Stimulated activated CD4-positive, alpha-beta T cell treated with anti-CD3 and anti-CD28 coated beads, TNF-alpha, amount 100 ng/mL, for 24 hours (primary cell): ENCODE measurements around the gene RELN.
A peak's percentile ranks its signal among the peaks of the same experiment; 100 is the strongest.

Experiments
- DNase-seq, 3 experiments: peaks; one replicate each; pipeline ENCODE4 v3.0.0-alpha.2; 2020; ENCODE audit warnings: low read depth in 3 of 3

RELN gene

DNA sequence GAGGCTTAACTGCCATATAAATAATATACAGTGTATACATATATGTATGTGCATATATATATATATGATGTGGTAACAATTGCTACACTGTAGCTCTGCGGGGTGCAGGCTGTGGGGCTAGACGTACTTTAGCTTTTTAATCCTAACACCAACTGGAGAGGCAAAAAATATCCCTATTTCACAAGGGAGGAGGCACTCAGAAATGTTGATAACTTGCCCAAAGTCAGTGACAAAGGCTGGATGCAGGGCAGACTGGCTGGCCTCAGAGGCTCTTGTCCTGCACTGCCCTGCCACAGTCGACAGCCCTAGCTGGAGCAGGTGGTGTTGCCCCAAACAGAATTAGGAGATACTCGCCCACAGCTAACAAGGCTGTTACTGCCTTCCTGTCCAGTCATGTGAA, 1.5 kb upstream of the RELN start:
- DNase-seq: no peak

DNA sequence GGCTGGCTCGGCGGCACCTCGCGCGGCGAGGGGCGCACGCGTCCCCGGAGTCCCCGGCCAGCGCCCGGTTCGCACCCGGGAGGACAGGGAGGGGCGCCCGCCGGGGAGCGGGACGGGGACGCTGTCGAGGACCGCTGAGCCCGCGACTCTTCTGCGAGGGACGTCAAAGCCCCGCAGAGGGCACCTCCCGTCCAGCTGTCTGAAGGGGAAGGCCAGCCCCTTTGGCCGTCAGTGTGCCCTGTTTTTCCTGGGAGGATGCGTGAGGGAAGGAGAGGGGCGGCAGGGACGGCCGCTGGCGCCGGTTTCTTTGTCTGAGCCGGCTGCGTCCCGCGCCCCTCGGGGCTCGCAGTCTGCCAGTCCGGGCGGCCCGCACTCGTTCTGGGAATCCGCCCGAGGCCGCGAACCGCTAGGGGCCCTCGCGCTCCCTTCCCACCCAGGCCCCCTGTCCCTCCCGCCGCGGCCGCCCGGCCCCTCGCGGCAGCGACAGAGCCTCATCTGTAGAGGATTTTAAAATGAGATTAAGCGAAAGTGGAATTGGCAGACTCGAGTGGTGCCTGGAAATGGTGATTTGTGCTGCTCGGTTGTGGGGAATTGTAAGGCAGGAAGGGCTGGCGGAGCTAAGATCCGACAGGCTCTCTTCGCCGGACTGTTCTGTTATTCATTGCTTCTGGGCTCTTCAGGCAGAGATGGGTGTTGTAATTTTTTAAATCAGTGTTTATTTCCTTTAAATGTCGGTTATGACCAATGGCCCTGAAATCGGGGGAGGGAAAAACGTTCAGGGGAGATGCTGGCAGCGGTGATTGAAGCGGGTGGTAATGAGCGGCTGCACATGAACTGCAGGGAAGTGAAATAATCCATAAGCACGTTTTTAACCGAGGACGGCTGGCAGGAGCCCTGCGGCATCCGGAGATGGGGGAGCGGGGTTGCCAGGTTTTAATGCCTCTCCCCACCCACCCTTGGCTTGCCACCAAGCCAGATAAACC, 618 bp upstream of the RELN start:
- peak in 1 of 3 experiments; percentile 2 for DNase-seq

DNA sequence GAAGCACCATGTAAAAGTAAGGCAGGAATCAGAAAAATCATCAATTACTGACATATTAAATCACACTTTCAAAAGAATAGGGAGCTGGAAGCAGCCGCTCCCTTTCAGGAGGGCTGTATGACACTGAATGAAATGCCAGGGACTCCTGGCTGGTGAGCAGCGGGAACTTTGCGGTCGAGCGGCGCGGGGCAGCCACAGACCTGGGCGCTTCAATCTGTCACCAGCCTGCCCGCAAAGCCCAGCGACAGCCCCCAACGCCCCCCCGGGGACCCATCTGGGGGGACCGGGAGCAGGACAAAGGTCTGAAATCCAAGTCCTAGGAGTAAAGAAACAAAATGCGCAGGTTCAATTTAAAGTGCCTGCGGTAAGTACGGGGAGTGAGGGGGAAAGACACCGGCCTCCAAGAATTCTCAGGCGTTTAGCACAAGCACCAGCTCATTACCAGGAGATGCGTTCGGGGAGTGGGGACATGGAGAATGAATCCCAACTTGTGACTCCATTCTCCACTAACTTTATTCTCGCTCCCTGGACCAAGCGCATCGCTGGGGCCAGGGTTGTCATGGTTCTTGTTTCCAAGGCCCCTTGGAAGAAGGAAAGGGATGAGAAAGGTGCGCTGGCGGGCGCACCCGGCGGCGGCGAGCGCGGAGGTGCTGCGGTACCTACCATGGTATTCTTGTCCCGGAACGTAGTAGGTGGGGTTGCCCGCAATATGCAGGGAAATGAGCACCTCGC, 824 bp downstream of the RELN start:
- no peak for DNase-seq

DNA sequence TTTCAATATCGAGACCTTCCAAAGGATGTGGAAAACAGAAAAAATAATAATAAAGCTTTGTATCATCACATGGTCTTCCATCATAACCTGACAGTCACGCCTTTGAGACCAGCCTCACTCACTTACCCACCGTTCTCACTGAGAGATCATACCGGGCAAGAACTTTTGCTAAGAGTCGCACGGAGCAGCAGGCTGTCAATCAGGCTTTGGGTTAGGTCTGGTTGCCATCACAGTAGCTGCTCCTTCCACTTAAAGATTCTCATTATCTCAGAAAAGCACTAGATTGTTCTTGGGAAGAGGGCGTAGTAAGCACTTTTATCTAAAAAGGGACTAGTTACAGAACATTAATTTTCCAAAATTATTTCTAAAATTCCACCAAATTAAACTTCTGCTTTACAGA, 2.0 kb downstream of the RELN start:
- no peak for DNase-seq

DNA sequence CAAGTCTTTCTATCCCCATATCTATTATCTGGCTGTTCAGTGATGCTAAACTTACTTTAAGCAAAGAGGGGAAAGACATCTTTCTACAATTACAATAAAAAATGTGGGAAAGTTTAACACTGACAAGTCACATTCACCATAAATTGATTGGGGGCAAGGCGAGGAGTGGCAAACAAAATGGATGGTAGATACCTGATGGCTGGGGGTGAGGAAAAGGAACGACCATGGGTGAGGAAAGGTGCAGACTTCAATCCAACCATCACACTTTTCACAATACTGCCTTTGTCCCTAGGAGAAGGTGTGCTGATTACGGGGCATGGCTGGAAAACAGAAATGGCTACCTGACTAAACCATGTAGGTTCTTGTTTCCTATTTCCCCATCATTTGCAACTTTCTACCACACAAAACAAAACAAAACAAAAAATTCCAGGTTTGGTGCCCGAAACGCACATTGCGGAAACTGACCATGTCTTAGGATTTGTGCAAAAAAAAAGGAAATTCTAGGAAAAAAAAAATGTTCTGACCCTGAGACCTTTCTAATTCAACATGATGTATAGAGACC, 3.8 kb downstream of the RELN start:
- no peak for DNase-seq

DNA sequence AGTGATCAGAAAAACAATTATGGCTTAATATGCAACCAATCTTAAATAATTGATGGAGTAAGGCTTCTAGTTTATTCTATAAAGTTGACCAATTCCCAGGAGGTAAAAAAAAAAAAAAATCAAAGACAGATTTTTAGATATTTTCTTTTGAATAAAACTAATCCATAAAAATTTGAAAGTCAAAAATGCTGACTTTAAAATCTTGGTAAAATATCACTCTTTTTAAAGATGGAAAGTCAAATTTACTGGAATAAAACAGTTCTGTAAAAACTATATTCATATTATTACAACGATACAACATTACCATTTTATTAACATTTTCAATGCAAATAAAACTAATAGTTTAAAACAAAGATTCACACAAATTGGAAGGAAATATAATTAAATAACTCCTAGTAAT, 5.4 kb downstream of the RELN start:
- no peak for DNase-seq

DNA sequence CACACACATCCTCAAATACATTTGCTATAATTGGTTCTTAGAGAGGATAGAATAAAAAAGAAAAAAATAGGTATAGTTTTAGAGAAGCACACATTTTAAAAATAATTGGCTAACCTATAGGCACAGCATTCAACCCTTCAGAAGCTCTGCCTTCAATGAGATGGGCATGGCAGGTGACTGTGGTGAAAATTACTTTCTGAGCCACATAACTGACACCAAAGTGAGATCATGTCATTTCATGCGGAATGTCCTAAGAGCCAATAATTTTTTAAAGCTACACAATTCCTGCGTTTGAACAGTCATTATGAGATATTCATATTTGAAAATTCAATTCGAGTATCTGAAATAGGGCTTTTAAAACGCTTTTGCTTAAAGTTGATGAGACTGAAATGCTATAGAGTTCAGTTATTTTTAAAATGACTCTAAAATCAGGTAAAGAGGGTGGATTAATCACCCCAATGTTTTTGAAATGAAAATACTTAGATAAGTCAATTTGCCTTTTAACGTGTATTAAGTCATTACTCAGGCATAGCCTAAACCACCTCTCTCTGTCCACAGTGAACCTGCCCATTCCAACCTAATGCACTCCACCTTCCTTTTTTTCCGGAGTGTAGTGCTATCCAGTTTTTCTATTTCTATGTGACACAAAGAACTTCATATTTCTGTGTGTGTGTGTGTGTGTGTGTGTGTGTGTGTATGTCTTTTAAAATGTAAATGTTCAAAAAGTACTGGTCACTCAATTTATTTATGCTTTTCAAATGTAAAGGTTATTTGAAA, 6.1 kb downstream of the RELN start:
- DNase-seq: no peak

DNA sequence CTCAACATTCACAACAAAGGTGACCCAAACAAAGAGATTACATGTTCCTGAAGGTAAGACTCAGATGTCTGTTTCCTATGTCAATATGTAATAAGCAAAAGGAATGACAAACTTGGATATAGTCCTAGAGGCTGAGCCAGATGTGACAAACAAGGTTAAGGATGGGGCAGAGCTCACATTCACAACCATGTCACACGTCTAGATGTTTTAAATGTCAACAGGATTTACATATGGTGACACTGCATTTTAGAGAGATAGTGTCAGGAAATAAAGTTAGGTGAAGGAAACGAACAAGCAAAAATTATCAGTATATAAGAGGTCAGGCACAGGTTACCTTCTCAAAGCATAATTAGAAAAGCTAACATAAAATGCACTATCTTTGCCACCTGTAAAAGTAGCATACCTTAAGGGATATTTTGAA, 8.4 kb downstream of the RELN start:
- no peak for DNase-seq

DNA sequence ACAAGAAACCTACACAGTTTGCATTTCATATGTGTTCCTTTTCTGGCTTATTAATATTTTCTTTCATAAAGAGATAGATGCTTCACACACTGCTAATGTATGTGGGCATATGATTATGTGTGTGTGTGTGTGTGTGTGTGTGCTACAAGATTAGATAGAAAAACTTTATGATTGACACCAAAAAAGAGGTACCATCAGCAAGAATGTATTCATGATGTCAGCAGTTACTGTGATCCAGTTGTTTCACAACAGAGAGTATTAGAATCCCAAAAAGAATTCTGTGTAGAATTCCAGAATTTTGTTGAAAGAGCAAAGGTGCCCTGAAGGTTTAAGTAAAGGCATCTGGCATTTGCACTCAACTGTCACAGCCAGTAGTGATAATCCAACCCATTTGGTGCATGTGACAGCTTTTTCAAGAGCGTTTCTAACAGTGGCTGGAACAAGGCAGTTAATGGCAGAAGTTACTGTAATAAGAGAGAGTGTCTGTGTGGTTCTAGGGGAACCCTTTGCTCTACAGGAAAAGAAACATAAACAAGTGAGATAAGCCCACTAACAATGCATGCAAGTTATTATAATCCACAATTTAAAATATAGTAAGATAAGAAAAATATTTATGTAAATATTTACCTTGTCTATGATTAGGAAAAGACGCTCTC, 16.6 kb downstream of the RELN start:
- no peak for DNase-seq

DNA sequence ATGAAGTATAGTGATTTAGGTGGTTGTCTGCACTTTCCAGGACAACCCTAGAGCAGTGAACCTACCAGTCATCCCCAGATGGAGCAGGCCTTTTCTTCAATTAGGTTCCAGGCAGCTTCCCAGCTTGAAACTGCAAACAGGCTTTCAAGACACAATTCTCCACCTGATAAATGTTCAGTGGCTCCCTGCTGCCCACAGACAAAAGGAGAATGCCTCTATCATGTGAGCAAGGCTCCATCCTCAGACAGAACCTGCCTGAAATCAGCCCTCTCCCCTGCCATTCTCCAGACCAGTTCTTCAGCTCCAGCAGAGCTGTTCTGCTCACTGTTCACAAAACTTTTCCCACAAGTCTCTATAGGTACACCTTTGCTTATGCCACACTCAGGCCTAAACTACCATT, 22.1 kb downstream of the RELN start:
- no peak for DNase-seq

DNA sequence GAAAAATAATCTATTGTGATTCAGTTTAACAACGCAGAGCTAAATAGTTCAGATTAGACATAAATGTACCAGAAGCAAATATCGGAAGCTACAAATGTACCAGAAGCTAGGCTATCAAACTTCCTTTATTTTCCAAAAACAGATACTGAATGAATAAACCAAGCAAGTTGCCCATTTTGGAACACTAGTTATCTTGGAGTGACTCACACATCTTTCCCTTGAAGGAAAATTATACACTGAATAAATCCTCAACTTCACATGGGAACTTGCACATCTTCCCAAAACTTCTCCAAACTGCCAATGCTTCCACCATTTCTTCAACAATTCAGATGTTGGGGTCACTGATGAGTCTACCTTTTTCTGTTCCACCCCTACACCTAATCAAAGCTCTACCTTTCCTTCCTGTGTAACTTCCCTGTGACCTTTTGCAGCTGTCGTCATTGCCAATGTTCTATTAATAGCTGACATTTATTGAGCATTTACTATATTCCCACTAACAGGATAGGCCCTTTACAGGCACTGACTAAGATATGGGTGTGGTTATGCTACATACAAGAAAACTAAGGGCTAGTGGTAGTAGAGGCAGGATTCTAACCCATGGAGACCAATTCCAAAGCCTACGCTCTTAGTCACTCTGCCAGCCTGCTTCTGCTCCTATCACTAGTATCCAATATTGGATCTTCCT, 22.7 kb downstream of the RELN start:
- DNase-seq: no peak

DNA sequence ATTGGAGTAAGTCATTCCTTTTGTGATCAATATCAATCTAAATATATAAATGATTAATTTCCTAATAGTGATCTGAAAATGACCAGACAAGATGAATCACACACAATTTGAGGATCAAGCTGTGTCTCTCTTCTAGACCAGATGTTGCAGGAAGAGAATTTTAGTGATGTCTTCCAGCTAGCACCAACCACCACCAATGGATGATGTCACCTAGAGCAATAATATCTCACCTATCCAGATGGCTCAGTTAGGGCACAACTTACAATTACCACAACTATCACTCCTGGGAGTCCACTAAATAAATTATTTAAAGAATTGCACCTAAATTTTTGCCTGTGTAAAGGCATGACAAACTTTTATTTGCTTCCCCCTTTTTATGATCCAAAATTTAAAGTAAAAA, 25.2 kb downstream of the RELN start:
- DNase-seq: no peak

DNA sequence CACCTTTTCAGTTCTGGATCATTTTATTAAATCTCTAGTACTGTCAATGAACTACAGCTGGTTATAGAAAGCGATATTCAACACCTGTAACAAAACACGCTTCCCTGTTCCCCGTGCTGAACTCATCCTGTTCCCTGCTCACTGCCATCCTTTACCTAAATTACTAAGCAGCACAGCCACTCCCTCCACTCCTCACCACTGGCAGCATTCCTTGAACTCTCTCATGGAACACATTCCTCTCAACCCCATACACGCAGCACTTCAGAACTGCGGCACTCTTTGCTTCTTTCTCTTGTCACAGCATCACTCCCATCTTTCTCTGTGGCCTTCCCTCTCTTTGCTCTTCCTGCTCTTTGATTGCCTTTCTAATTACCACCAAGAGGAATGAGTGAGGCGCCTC, 27.4 kb downstream of the RELN start:
- DNase-seq: no peak

DNA sequence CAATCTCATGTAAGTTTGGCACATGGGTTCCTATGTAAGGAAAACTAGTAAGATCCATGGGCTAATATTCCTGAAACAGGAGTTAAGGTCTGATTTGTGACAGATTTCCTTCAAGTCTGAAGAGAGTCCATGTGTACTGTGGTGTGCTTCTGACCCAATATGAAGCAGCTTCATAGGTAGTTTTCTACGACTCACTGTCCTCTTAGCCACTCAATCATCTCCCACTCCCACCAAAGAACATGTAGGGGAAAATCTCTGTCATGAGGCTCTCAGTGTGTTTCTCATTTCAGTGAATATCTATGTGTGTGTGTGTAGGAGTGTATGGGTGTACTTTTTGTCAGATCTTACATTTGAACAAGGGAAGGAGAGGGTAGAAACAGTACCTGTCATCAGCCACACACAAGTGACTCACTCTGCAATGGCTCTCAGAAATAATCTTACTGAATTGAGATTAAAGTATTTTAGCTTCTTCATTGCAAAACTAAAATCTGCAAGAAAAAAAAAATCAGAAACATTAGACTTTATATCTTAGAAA, 31.1 kb downstream of the RELN start:
- no peak for DNase-seq

DNA sequence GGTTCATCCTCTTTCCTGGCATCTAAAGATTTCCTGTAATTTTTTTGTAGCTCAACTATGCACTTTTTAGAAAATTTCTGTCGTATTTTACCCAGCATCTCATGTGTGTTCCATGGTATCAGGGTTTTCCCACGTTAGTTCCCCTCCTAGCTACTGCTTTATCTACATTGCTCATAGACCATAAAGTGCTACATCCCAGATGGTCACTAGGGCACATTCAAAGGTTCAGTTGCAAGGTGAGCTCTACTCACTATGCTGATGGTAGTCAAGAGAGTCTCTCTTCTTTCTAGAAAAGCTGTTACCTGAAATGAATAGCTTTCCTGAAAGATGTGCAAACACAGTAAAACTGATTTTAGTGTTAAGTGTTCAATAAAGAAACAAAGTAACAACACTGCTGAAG, 33.5 kb downstream of the RELN start:
- no peak for DNase-seq

DNA sequence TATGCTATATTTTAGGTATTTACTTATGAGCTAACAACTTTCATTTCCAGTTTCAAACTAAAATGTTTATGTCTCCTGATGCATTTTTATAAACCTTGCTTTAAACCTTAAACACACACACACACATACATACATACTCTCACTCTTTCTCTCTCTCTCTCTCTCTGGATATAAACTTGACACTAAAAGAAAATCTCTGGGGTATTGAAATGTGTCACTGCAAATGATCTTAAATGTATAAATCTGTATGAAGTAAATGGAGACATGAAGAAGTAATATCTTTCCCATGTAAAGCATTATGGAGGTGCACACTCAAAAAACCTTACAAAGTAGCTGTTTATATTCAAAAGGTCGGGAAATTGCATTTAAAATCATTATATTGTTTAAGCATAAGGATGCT, 37.0 kb downstream of the RELN start:
- no peak for DNase-seq

DNA sequence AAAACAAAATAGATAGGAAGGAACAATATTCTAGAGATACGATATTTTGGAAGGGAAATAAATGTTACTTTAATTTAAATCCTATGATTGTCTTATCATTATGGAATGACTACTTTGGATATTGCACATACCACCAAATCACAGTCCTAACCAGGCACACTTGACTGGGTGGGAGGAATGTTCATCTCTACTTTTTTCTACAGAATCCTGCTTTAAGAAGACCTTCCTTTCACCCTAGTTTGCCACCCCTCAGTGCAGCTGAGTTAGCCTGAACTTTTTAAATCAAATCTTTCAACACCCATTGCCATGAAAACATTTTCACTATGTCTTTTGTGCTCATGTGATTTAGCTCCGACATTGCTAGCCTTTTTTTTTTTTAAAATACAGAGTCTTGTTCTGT, 38.1 kb downstream of the RELN start:
- DNase-seq: no peak

DNA sequence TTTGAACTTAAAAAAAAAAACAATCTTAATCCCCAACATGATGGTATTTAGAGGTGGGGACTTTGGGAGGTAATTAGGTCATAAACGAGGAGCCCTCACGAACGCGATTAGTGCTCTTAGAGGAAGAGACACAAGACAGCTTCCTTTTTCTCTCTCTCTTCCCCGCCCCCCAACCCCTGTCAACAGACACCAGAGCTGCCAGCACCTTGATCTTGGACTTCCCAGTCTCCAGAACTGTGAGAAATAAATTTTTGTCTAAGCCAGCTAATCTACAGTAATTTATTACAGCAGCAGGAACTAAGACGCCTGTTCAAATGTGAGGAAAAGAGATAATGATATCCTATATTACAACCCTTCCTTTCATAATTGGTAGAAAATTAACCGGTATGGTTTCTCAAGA, 40.1 kb downstream of the RELN start:
- DNase-seq: no peak

DNA sequence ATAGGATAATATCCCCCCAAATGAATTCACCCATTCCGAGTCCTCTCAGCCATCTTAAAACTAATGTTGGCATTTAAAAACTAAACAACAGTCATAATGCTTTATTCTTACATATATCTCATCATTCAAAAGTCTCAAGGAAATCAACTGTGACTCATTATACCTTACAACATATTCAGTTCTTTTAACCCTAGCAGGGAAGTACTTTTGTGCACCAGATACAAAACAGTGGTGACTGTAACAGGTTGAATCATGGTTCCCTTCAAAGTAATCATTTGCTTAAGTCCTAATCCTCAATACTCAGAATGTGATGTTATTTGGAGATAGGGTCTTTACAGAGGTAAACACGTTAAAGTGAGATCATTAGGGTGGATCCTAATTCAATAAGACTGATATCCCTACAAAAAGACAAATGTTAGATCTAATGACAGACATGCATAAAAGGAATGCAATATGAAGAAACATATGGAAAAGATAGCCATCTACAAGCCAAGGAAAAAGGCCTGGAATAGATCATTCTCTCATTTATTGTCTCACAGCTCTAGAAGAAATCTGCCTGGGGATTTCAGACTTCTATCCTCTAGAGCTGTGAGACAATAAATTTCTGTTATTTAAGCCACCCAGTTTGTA, 42.3 kb downstream of the RELN start:
- DNase-seq: no peak
